ENCODE measurements around the gene SLC22A23. TPM values are rescaled to one million over a fixed set of nuclear protein-coding genes. Genes with fewer than 3 reads are reported as not detected.

SLC22A23 gene
- total RNA-seq, 1 experiment from 2014 or later: 6.8 TPM

DNA sequence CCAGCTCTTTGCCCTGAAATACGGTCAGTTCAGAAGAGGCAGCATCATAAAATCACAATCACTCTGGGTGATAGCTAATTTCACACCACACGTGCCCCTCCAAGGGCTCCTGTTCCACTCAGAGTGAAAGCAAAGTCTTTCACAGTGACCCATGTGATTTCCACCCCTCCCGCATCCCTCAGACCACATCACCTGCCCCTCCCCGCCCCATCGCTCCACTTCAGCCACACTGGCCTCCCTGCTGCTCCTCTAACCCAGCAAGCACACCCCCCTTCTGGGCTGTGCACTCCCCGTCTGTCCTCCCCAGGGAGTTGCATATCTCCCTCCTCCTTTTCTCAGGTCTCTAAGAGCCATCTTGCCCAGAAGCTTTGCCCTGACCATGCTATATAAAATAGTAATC lies 123.6 kb downstream of the SLC22A23 start:
- Histone ChIP-seq H2BK15ac (ENCODE audit: low read depth, low read length) (no peak overlapping the region), H3K23ac (ENCODE audit: insufficient read length, low read depth, low read length) (no peak overlapping the region), H4K5ac (ENCODE audit: insufficient read length, low read depth, low read length) (no peak overlapping the region), H3K27me3 (ENCODE audit: insufficient read depth, low read length) (no peaks in the 10 kb centered on the region), H2AK5ac (ENCODE audit: insufficient read length, low read length) (no peak overlapping the region), H3K79me2 (ENCODE audit: insufficient read depth, low read length) (peaks cover 5% of the 10 kb centered on the region; the same call in 1 of the 2 replicates), H3T11ph (ENCODE audit: low read length) (no peak overlapping the region), H2BK120ac (ENCODE audit: low read depth, low read length, poor library complexity, severe bottlenecking) (no peak overlapping the region), H3K4me1 (ENCODE audit: insufficient read depth, low read length) (peaks cover 16% of the 10 kb centered on the region; the same call in 1 of the 2 replicates), H3K23me2 (ENCODE audit: insufficient read length, low read depth, low read length, poor library complexity, severe bottlenecking) (no peaks in the 10 kb centered on the region), H4K91ac (ENCODE audit: insufficient read length, low read depth, low read length) (no peak overlapping the region), H3K14ac (ENCODE audit: insufficient read depth, low read length) (no peak overlapping the region), H3K27ac (ENCODE audit: insufficient read length, low read depth, low read length) (no peak overlapping the region), H3K4ac (ENCODE audit: low read depth, low read length) (no peak overlapping the region), H3K9me3 (ENCODE audit: control insufficient read depth, low read depth, low read length) (no peaks in the 10 kb centered on the region), H2BK12ac (ENCODE audit: insufficient read length, low read depth, low read length) (no peak overlapping the region), H2BK5ac (ENCODE audit: insufficient read length, low read length) (no peak overlapping the region), H3K18ac (ENCODE audit: insufficient read length, low read depth, low read length) (peak overlapping the region; percentile 46), H3K4me2 (ENCODE audit: insufficient read depth, insufficient read length, low read length) (no peak overlapping the region), H4K20me1 (ENCODE audit: control insufficient read depth, insufficient read depth, insufficient read length) (peaks cover 4% of the 10 kb centered on the region), H3K9ac (ENCODE audit: extremely low read depth, insufficient read length, low read length) (no peak overlapping the region), H2BK20ac (ENCODE audit: low read depth, low read length, poor library complexity, severe bottlenecking) (no peak overlapping the region), H3K56ac (ENCODE audit: insufficient read length, low read depth, low read length) (no peak overlapping the region), H4K8ac (replicated peaks; ENCODE audit: insufficient read length, low read depth, low read length) (no peak overlapping the region), H2AFZ (ENCODE audit: low read length) (no peak overlapping the region), H3K79me1 (ENCODE audit: insufficient read depth, low read depth, low read length, poor library complexity, severe bottlenecking) (no peaks in the 10 kb centered on the region)
- Mint-ChIP-seq H3K36me3 (ENCODE audit: insufficient read depth in 1 of 3, low read depth in 3 of 3) (peaks cover 0 to 4% (median 0%) of the 10 kb centered on the region in 3 experiments; a peak in 2 of 7 replicates), H3K9me3 (no peaks in the 10 kb centered on the region), H3K27me3 (ENCODE audit: low read depth) (no peaks in the 10 kb centered on the region), H3K4me3 (peak overlapping the region in 1 of 2 experiments; percentile 35; a peak in 1 of 5 replicates), H3K27ac (peak overlapping the region in 1 of 3 experiments; percentile 90; a peak in 1 of 7 replicates), H3K4me1 (peaks cover 46 to 67% of the 10 kb centered on the region in 2 experiments)
- peak; percentile 27 for DNase-seq
- no CpG with 5 or more reads among the region's 6 CpGs for WGBS (ENCODE audit: extremely low coverage, insufficient read length, low lambda C conversion rate)
- no peak for TF ChIP-seq CTCF (conservative IDR thresholded peaks at IDR 0.05)
